Loucy (cell line): ENCODE data around the gene NOVA2.

Experiments used
- H2AFZ ChIP-seq: fragments of 200-600 bp; sonication (generic); 2 replicates; pipeline ENCODE4 v1.6.0; 2016; ENCODE audit warnings: antibody characterized with exemption, mild to moderate bottlenecking, low read length, moderate library complexity
- H3F3A ChIP-seq: fragments of 200-600 bp; 2 replicates; pipeline ENCODE4 v1.6.0; 2016; ENCODE audit warnings: antibody characterized with exemption, low read depth, mild to moderate bottlenecking
- H3K27me3 ChIP-seq: fragments of 200-600 bp; sonication (generic); 2 replicates; pipeline ENCODE4 v1.6.1; 2014; ENCODE audit warnings: low read length, mild to moderate bottlenecking; ENCODE audit not compliant: insufficient read depth, poor library complexity, severe bottlenecking
- H3K36me3 ChIP-seq: fragments of 200-600 bp; sonication (generic); 2 replicates; pipeline ENCODE4 v1.6.1; 2016; ENCODE audit warnings: low read length; ENCODE audit not compliant: insufficient read depth
- H3K4me1 ChIP-seq: fragments of 200-600 bp; sonication (generic); 2 replicates; pipeline ENCODE4 v1.5.1; 2014; ENCODE audit warnings: low read length, mild to moderate bottlenecking; ENCODE audit not compliant: insufficient read depth, poor library complexity, severe bottlenecking
- H3K4me2 ChIP-seq: fragments of 200-600 bp; sonication (generic); 2 replicates; pipeline ENCODE4 v1.6.0; 2014; ENCODE audit warnings: antibody characterized with exemption, low read length, low read depth, mild to moderate bottlenecking; ENCODE audit not compliant: poor library complexity, severe bottlenecking
- H3K4me3 ChIP-seq: fragments of 200-600 bp; sonication (generic); 2 replicates; pipeline ENCODE4 v1.5.1; 2014; ENCODE audit warnings: low read length, mild to moderate bottlenecking, mixed read lengths; ENCODE audit not compliant: poor library complexity, severe bottlenecking
- H3K79me2 ChIP-seq: fragments of 200-600 bp; sonication (generic); 2 replicates; pipeline ENCODE4 v1.6.1; 2014; ENCODE audit warnings: low read length; ENCODE audit not compliant: insufficient read depth
- H3K9ac ChIP-seq: fragments of 200-600 bp; sonication (generic); 2 replicates; pipeline ENCODE4 v1.6.0; 2014; ENCODE audit warnings: mild to moderate bottlenecking, low read depth, low read length, moderate library complexity; ENCODE audit not compliant: poor library complexity, severe bottlenecking
- H3K9me2 ChIP-seq: fragments of 200-600 bp; sonication (generic); replicated peaks from 2 replicates; pipeline ENCODE4 v1.6.1; 2016; ENCODE audit warnings: low read depth, low read length, mixed read lengths
- H3K9me3 ChIP-seq: fragments of 200-600 bp; sonication (generic); 2 replicates; pipeline ENCODE4 v1.6.1; 2014; ENCODE audit warnings: mild to moderate bottlenecking, antibody characterized with exemption, low read length, low read depth; ENCODE audit not compliant: insufficient read depth
- H4K20me1 ChIP-seq: fragments of 200-600 bp; sonication (generic); 2 replicates; pipeline ENCODE4 v1.6.0; 2014; ENCODE audit warnings: antibody characterized with exemption, low read length, mild to moderate bottlenecking; ENCODE audit not compliant: insufficient read depth, poor library complexity, severe bottlenecking
- CTCF ChIP-seq: fragments of 200-600 bp; sonication (generic); conservative IDR thresholded peaks from 2 replicates; pipeline ENCODE4 v1.5.1; 2014; ENCODE audit warnings: mild to moderate bottlenecking, antibody characterized with exemption, low read length
- EZH2phosphoT487 ChIP-seq: fragments of 200-600 bp; IDR thresholded peaks from 2 replicates; pipeline ENCODE4 v1.6.1; 2018; ENCODE audit warnings: antibody characterized with exemption, mild to moderate bottlenecking, moderate library complexity, borderline replicate concordance

NOVA2 gene

DNA sequence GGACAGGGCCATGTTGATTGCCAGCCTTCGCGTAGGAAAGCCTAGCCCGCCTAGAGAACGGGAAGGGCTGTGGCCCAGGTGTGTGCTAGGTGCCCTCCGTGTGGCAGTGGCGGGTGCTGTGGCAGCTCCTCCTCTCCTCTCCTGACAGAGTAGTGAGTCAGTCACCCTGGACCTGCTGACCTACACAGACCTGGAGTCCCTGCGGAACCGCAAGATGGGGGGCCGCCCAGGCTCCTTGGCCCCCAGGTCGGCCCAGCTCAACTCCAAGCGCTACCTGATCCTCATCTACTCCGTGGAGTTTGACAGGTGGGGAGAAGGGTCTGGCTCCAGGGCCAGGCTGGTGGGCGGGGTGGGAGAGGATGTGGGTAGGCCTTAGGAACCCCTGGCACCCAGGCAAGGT lies 32.7 kb upstream of the NOVA2 start:
- TF ChIP-seq CTCF (no peak), EZH2phosphoT487 (no peak)
- no peaks in the 10 kb centered on the region for H3K4me1 ChIP-seq
- no peaks in the 10 kb centered on the region for H4K20me1 ChIP-seq
- H3K27me3 ChIP-seq, result no peaks in the 10 kb centered on the region
- H3K9me3 ChIP-seq, result no peaks in the 10 kb centered on the region
- no peaks in the 10 kb centered on the region for H3K79me2 ChIP-seq
- H3K9ac ChIP-seq, result no peak overlapping the region
- no peak overlapping the region for H3K4me3 ChIP-seq
- H3K9me2 ChIP-seq, result no peaks in the 10 kb centered on the region
- H3K4me2 ChIP-seq, result no peak overlapping the region
- no peak overlapping the region for H2AFZ ChIP-seq
- H3K36me3 ChIP-seq, result peaks cover 3% of the 10 kb centered on the region; the same call in 1 of the 2 replicates
- no peaks in the 10 kb centered on the region for H3F3A ChIP-seq

- Histone ChIP-seq H3K4me1 (peaks cover 9% of the 10 kb centered on the region), H2AFZ (no peak overlapping the region), H3K9me3 (no peaks in the 10 kb centered on the region), H4K20me1 (peaks cover 4% of the 10 kb centered on the region), H3K9me2 (no peaks in the 10 kb centered on the region), H3K9ac (no peak overlapping the region), H3K4me2 (no peak overlapping the region), H3K36me3 (no peaks in the 10 kb centered on the region), H3K27me3 (no peaks in the 10 kb centered on the region), H3K79me2 (peaks cover 4% of the 10 kb centered on the region; the same call in 1 of the 2 replicates), H3F3A (no peaks in the 10 kb centered on the region), H3K4me3 (no peak overlapping the region)
- no peak for TF ChIP-seq CTCF
- no peak for TF ChIP-seq EZH2phosphoT487
These were observed 29.1 kb upstream of the NOVA2 start for GRCh38 chr19:46002678-46003275.

DNA sequence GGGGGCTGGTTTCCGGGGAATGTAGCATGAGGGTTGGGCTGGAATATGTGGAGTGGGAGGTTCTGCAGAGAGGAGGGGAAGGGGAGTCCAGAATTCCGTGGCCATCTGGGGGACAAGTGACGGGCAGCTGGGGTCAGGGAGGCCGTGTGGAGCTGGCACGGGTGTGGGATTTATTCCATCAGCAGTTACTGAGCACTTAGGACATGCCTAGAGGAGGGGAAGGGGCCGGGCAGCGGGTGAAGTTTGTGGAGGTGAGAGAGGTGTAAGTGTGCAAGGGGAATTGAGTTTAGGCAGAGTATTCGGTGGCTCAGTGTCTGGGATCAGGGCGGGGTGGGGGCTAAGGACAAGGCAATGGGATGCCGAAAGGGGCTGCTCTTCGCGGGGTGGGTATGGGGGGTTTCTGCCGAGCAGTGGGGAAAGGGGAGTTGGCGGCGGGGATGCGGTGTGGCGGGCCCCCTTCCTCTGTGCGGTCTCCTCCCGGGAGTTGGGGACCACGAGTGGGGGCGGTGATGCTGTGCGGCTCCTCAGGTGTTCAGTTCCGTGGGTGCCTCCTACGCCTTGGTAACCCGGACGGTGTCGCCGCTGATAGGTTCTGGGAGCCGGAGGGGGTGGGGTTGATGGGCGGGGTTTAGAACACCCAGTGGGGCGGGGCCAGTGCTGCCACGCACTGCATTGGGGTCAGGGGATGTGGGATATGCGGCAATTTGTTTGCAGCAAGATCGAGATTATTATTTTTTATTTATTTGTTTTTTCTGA lies 27.0 kb upstream of the NOVA2 start:
- Histone ChIP-seq H3K9me2 (no peaks in the 10 kb centered on the region), H3K4me3 (no peak overlapping the region), H3F3A (no peaks in the 10 kb centered on the region), H3K4me2 (no peak overlapping the region), H4K20me1 (peaks cover 4% of the 10 kb centered on the region), H2AFZ (no peak overlapping the region), H3K79me2 (peaks cover 19% of the 10 kb centered on the region), H3K4me1 (peaks cover 17% of the 10 kb centered on the region), H3K9me3 (no peaks in the 10 kb centered on the region), H3K27me3 (no peaks in the 10 kb centered on the region), H3K36me3 (no peaks in the 10 kb centered on the region), H3K9ac (no peak overlapping the region)
- no peak for TF ChIP-seq EZH2phosphoT487
- no peak for TF ChIP-seq CTCF
